GM12872 (cell line): ENCODE data around the gene REST.

Source experiments
- CTCF ChIP-seq: IDR thresholded peaks from 3 replicates; pipeline ENCODE4 v1.5.1; 2011; ENCODE audit warnings: low read depth, mild to moderate bottlenecking, low read length, moderate library complexity; ENCODE audit not compliant: insufficient read depth

REST gene

GRCh38 chr4:56930638-56931037 lies 22.9 kb downstream of the REST start:
- TF ChIP-seq CTCF: no peak

GRCh38 chr4:56931924-56932323 lies 24.2 kb downstream of the REST start:
- TF ChIP-seq CTCF: no peak

- no peak for TF ChIP-seq CTCF
Observed at GRCh38 chr4:56937262-56937661, 29.6 kb downstream of the REST start.

- no peak for TF ChIP-seq CTCF
Observed at GRCh38 chr4:56940403-56940802, 32.7 kb downstream of the REST start.

GRCh38 chr4:56940971-56941370 lies 33.3 kb downstream of the REST start:
- no peak for TF ChIP-seq CTCF

- no peak for TF ChIP-seq CTCF
Observed at GRCh38 chr4:56941403-56941802, 33.7 kb downstream of the REST start.

- no peak for TF ChIP-seq CTCF
Observed at GRCh38 chr4:56953680-56954520, 46.2 kb downstream of the REST start.

- no peak for TF ChIP-seq CTCF
Observed at GRCh38 chr4:56958111-56958517, 50.4 kb downstream of the REST start.
